ENCODE data around the gene PPFIA4.

PPFIA4 gene

DNA sequence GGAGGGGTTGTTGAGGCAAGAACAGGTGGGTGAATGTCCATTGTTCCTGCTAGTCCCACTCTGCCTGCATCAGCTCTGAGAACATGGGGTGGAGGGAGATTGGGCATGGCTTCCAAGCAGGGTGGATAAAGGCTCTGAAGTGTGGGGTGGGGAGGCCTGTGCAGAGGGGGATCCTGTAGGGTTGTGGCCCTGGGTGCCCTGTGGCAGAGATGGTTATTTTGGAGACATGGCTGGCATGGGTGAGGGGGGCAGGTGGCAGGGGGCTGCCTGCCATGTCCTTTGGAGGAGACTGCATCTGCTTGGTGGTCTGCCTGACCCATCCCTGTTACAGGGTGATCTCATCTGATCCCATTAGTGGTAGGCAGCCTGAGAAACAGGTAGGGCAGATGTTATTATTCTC lies 48.3 kb downstream of the PPFIA4 start:
- Histone ChIP-seq H3K9me3 (no peaks in the 10 kb centered on the region), H3K27me3 (no peaks in the 10 kb centered on the region), H3K4me1 (ENCODE audit: control insufficient read depth in 1 of 2, insufficient read depth in 1 of 2, low read depth in 1 of 2, low read length in 1 of 2) (peaks cover 27% of the 10 kb centered on the region in 2 experiments), H3K36me3 (peaks cover 16% of the 10 kb centered on the region), H3K4me3 (ENCODE audit: low read depth in 1 of 2, low read length in 1 of 2) (no peak overlapping the region), H3K27ac (no peak overlapping the region)
- TF ChIP-seq, protein P1, sequence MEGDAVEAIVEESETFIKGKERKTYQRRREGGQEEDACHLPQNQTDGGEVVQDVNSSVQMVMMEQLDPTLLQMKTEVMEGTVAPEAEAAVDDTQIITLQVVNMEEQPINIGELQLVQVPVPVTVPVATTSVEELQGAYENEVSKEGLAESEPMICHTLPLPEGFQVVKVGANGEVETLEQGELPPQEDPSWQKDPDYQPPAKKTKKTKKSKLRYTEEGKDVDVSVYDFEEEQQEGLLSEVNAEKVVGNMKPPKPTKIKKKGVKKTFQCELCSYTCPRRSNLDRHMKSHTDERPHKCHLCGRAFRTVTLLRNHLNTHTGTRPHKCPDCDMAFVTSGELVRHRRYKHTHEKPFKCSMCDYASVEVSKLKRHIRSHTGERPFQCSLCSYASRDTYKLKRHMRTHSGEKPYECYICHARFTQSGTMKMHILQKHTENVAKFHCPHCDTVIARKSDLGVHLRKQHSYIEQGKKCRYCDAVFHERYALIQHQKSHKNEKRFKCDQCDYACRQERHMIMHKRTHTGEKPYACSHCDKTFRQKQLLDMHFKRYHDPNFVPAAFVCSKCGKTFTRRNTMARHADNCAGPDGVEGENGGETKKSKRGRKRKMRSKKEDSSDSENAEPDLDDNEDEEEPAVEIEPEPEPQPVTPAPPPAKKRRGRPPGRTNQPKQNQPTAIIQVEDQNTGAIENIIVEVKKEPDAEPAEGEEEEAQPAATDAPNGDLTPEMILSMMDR (IDR thresholded peaks at IDR 0.05), result no peak

DNA sequence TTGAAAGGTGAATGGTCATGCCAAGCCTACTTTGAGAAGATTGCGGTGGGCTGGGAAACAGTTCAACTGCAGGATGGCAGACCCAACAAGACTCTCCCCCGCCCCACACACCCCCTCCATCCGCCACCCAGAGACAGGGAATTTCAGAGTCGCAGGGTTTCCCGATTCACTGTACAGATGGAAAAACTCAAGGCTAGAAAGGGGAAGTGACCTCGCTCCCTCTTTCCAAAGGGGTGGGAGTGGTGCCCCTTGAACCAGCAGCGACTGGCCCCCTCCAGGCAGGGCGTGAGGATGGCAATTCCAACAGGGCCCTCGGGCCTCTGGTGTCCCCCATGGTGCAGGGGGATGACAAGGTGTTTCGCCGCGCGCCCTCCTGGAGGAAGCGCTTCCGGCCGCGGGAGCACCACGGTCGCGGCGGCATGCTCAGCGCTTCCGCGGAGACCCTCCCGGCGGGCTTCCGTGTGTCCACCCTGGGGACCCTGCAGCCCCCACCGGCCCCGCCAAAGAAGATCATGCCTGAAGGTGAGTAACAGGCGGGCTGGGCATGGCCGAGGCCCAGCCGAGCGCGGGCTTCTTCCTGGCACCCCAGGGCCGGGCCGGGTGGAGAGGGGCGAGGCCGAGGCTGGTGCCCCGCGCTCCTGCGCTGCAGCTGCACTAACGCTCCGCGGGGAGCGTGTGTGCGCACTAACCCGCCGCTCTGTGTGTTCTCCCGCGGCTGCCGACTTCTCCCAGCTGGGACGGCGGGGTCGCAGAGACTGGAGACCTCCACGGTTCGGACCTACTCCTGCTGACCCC lies 49.1 kb downstream of the PPFIA4 start:
- no peaks in the 10 kb centered on the region for H3K27me3 ChIP-seq
- H3K4me1 ChIP-seq (ENCODE audit: control insufficient read depth in 1 of 2, insufficient read depth in 1 of 2, low read depth in 1 of 2, low read length in 1 of 2), result peaks cover 21% of the 10 kb centered on the region in 2 experiments
- peaks cover 23% of the 10 kb centered on the region for H3K36me3 ChIP-seq
- H3K9me3 ChIP-seq, result no peaks in the 10 kb centered on the region
- peak overlapping the region; percentile 55 to 68 for H3K4me3 ChIP-seq (ENCODE audit: low read depth in 1 of 2, low read length in 1 of 2)
- TF ChIP-seq, protein P1 (IDR thresholded peaks at IDR 0.05), result no peak
- no peak overlapping the region for H3K27ac ChIP-seq

DNA sequence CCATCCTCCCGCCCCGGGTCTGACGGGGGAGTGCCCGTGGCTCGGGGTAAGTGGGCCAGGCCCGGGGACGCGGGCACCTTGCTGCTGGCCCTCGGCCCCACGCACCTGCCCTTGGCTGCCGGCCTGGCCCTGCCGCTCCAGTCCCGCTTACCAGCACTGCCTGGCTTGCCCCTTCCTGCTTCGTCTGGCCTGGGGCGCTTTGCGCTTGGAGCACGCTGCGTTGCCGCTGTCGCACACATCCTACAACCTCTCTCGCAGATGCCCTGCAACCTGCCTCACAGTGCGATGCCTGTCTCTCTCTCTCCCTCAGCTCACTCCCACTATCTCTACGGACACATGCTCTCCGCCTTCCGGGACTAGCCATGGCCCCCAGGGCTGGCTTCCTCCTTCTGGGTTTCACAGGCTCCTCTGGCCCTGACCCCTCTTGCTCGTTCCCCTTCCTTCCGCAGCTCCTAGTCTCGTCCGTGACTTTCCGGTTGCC lies 49.8 kb downstream of the PPFIA4 start:
- Histone ChIP-seq H3K9me3 (no peaks in the 10 kb centered on the region), H3K27me3 (no peaks in the 10 kb centered on the region), H3K4me3 (ENCODE audit: low read depth in 1 of 2, low read length in 1 of 2) (peak overlapping the region; percentile 55 to 68), H3K36me3 (peaks cover 29% of the 10 kb centered on the region), H3K27ac (peak overlapping the region; percentile 6), H3K4me1 (ENCODE audit: control insufficient read depth in 1 of 2, insufficient read depth in 1 of 2, low read depth in 1 of 2, low read length in 1 of 2) (peaks cover 21% of the 10 kb centered on the region in 2 experiments)
- TF ChIP-seq, protein P1 (IDR thresholded peaks at IDR 0.05), result no peak

DNA sequence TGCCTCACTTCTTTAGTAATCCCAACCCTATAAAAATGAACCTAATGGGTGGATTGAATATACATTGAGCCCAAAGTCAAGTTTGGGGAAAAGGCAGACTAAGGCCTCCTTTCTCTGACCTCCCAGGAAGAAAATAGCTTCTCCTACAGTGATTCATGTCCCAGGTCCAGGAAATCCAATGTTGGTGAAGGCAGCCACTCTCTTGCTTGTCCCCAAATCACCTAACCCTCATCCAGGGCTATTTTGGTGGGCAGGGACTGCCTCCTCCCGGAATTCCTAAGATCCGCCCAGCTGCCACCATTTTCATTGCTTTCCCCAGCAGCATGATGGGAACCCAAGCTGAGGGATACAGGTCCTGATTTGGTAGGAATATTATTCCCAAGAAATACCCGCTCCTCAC lies 51.1 kb downstream of the PPFIA4 start:
- H3K4me1 ChIP-seq (ENCODE audit: control insufficient read depth in 1 of 2, insufficient read depth in 1 of 2, low read depth in 1 of 2, low read length in 1 of 2), result peaks cover 22% of the 10 kb centered on the region in 2 experiments
- H3K27ac ChIP-seq, result no peak overlapping the region
- TF ChIP-seq, protein P1 (IDR thresholded peaks at IDR 0.05), result no peak
- H3K27me3 ChIP-seq, result no peaks in the 10 kb centered on the region
- H3K4me3 ChIP-seq (ENCODE audit: low read depth in 1 of 2, low read length in 1 of 2), result no peak overlapping the region
- no peaks in the 10 kb centered on the region for H3K9me3 ChIP-seq
- peaks cover 20% of the 10 kb centered on the region for H3K36me3 ChIP-seq

DNA sequence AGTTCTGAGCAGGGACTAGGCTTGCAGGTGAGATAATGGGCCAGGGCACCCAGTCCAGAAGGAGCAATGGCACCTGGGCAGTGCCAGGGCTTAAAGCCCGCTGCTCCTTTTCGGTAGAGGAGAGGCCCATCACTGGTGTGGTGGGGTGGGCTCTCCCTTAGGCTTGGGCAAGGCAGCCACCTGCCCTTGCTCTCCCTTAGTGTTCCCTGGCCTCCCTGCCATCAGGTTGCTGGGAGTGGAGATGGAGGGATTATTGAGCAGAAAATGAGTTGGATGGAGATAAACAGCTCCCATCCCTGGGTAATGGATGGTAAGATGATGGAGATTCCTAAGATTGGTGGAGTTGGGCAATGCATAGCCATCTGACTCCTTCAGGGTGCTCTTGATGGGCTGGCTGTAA lies 51.7 kb downstream of the PPFIA4 start:
- H3K27me3 ChIP-seq, result no peaks in the 10 kb centered on the region
- no peak overlapping the region for H3K27ac ChIP-seq
- TF ChIP-seq, protein P1 (IDR thresholded peaks at IDR 0.05), result no peak
- peaks cover 17% of the 10 kb centered on the region for H3K36me3 ChIP-seq
- no peak overlapping the region for H3K4me3 ChIP-seq (ENCODE audit: low read depth in 1 of 2, low read length in 1 of 2)
- H3K4me1 ChIP-seq (ENCODE audit: control insufficient read depth in 1 of 2, insufficient read depth in 1 of 2, low read depth in 1 of 2, low read length in 1 of 2), result peaks cover 28% of the 10 kb centered on the region in 2 experiments
- no peaks in the 10 kb centered on the region for H3K9me3 ChIP-seq

Data from neutrophil (primary cell).